ENCODE measurements around the gene RGS9. TPM values are rescaled to one million over a fixed set of nuclear protein-coding genes. Genes with fewer than 3 reads are reported as not detected.

RGS9 gene
- polyA plus RNA-seq, 3 donors: 0.86 to 4.5 (median 0.92) TPM

GRCh38 chr17:65227637-65228036 lies 90.5 kb downstream of the RGS9 start:
- WGBS, 3 donors: 44 to 68% (median 58%) methylated on average over 4 of the region's 4 CpGs
- H3K27ac ChIP-seq (ENCODE audit: low read depth, low read length): no peak overlapping the region

GRCh38 chr17:65228287-65228686 lies 91.1 kb downstream of the RGS9 start:
- 66 to 68% (median 68%) methylated on average over 10 of the region's 10 CpGs for WGBS, 3 donors
- H3K27ac ChIP-seq (ENCODE audit: low read depth, low read length): no peak overlapping the region

GRCh38 chr17:65228734-65229620 lies 91.8 kb downstream of the RGS9 start:
- H3K27ac ChIP-seq (ENCODE audit: low read depth, low read length): no peak overlapping the region
- 12 to 51% (median 12%) methylated on average over 12 of the region's 12 CpGs for WGBS, 3 donors

GRCh38 chr17:65229621-65229995 lies 92.4 kb downstream of the RGS9 start:
- H3K27ac ChIP-seq (ENCODE audit: low read depth, low read length): no peak overlapping the region
- WGBS, 3 donors: 89 to 91% (median 90%) methylated on average over 3 of the region's 3 CpGs

DNA sequence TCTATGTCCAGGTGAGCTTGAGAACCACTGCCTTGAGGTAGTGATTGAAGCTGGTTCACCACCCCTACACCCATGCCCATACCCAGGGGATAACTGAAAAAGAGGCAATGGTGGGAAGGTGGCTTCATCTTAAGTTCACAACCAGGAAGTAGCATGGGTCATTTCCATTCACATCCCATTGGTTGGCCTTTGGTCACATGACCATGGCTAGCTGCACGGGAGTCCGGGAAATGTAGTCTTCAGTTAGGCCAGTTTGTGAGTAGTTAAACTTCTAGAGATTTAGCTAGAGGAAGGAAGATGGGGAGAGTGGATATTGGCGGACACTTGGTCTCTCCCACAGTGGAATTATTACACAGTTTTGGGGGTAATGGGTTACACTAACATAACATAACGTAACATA lies 92.9 kb downstream of the RGS9 start:
- no peak overlapping the region for H3K27ac ChIP-seq (ENCODE audit: low read depth, low read length)
- 91 to 96% (median 91%) methylated on average over 4 of the region's 4 CpGs for WGBS, 3 donors

DNA sequence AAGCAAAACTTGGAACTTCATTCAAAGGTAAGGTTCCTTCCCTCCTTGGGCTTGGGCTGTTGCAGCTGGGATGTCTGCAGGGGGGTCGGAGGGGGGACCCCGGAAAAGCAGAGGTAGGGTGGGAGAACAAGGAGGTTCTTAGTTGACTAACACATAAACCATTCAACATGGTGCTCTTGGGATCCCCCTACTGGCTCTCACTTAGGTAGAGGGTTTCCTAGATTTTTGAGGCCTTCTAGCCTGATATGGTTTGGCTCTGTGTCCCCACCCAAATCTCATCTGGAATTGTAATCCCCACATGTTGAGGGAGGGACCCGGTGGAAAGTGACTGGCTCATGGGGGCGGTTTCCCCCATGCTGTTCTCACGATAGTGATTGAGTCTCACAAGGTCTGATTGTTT lies 93.9 kb downstream of the RGS9 start:
- WGBS, 3 donors: 68 to 73% (median 70%) methylated on average over 5 of the region's 5 CpGs
- H3K27ac ChIP-seq (ENCODE audit: low read depth, low read length): no peak overlapping the region

GRCh38 chr17:65231662-65232335 lies 94.6 kb downstream of the RGS9 start:
- 43 to 51% (median 47%) methylated on average over 8 of the region's 8 CpGs for WGBS, 3 donors
- no peak overlapping the region for H3K27ac ChIP-seq (ENCODE audit: low read depth, low read length)

DNA sequence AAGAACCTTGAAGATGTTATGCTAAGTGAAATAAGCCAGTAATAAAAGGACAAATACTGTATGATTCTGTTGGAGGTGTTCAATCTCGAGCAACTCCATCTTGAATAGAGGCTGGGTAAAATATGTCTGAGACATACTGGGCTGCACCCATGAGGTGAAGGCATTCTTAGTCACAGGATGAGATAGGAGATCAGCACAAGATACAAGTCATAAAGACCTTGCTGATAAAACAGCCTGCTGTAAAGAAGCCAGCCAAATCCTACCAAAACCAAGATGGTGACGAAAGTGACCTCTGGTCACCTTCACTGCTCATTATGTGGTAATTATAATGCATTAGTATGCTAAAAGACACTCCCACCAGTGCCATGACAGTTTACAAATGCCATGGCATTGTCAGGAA lies 98.1 kb downstream of the RGS9 start:
- no peak overlapping the region for H3K27ac ChIP-seq (ENCODE audit: low read depth, low read length)
- 76 to 81% (median 81%) methylated on average over 2 of the region's 2 CpGs for WGBS, 3 donors

DNA sequence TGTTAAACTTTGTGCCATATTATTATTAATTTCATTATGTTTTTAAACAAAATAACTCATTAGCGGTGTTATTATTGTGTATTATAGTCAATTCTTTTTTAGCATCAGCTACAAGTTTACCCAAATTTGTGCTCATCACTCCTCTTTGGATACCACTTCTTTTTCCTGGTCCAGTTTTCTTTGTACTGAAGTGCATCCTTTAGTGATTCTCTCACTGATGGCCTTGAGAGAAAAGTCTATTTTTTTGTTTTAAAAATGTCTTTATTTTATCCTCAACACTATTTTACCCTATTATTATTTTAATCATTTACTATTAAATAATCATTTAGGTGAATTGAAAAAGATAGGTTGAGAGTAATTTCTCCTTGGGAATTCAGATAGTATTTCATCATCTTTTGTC lies 99.2 kb downstream of the RGS9 start:
- WGBS, 3 donors: 50 to 65% (median 63%) methylated on average over 1 of the region's 1 CpG

GRCh38 chr17:65243838-65244625 lies 106.9 kb downstream of the RGS9 start:
- no peak overlapping the region for H3K27ac ChIP-seq (ENCODE audit: low read depth, low read length)
- 45 to 50% (median 49%) methylated on average over 9 of the region's 9 CpGs for WGBS, 3 donors

More for the DNA sequence above, 99.2 kb downstream of the RGS9 start:
- no peak overlapping the region for H3K27ac ChIP-seq (ENCODE audit: low read depth, low read length)

- no peak overlapping the region for H3K27ac ChIP-seq (ENCODE audit: low read depth, low read length)
- 40 to 62% (median 51%) methylated on average over 4 of the region's 4 CpGs for WGBS, 3 donors
Measured at GRCh38 chr17:65246252-65246651, 109.1 kb downstream of the RGS9 start.

DNA sequence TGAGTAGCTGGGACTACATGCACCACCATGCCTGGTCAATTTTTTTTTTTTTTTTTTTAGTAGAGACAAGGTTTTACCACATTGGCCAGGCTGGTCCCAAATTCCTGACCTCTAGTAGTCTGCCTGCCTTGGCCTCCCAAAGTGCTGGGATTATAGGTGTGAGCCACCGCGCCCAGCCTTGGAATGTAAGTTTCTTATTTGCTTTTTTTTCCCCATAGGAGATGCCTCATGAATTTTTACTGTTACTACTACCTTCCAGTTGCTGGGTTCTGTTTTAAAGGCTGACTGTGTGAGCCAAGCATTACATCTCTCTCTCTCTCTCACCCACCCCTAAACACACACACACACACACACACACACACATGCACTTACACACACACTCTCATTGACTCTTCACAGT lies 112.6 kb downstream of the RGS9 start:
- no peak overlapping the region for H3K27ac ChIP-seq (ENCODE audit: low read depth, low read length)
- 92 to 100% (median 98%) methylated on average over 2 of the region's 2 CpGs for WGBS, 3 donors

GRCh38 chr17:65254166-65254565 lies 117.0 kb downstream of the RGS9 start:
- 33 to 58% (median 57%) methylated on average over 1 of the region's 1 CpG for WGBS, 3 donors
- H3K27ac ChIP-seq (ENCODE audit: low read depth, low read length): no peak overlapping the region

- 75 to 77% (median 76%) methylated on average over 4 to 5 of the region's 5 CpGs for WGBS, 3 donors
- no peak overlapping the region for H3K27ac ChIP-seq (ENCODE audit: low read depth, low read length)
Measured at GRCh38 chr17:65259281-65259680, 122.1 kb downstream of the RGS9 start.

DNA sequence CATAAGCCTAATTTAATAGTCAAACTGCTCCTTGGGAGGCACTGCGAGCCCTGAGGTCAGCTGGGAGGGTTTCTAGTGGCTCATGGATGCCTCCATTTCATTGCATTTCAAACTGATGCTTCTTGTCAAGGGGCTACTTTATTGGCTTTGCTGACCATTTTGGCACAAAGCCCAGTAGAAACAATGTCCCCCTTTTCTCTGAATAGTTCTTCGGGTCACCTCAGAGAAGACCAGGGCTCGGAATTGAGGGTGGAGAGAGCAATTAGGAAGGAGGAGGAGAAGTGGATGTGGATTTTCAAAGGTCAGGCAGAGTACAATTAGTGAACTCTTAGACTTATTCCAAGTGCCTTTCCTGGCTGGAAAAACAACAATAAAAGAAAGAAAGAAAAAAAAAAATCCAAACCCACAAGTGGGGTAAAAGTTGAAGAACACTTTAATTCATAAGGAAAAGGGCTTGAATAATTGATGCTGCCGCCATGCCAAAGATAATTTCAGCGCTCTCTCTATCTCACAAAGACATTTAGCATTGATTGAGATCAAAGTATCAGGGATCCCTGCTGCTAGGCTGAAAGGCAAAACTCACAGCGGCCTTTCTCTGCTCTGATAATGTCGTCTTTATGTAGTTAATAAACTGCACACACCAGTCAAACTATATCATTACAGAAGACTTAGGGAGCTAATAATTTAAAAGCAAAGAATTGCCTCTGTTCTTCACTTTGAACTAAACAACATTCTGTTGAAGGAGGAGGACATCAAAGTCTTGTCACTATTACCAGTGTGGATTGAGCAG lies 122.7 kb downstream of the RGS9 start:
- WGBS, 3 donors: 50 to 82% (median 77%) methylated on average over 7 of the region's 7 CpGs

DNA sequence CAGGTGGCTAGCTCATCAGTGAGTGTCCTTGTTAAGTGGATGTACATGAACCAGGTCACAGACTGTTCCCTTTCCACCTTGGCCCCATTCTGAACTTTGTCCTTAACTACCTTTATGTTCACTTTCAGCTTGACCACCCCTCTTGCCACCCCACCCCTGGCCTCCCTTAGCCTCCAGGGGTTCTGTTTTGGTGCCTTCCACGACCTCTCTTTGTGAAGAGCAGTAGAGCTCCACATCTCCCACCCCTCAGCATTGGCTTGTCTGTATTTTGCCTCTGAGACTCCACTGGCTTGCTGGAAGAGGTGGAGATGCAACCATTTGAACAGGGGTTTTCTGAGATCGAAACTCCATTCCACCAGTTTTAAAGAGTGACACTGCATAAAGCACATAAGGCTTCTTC lies 123.5 kb downstream of the RGS9 start:
- no peak overlapping the region for H3K27ac ChIP-seq (ENCODE audit: low read depth, low read length)
- 70 to 82% (median 75%) methylated on average over 2 of the region's 2 CpGs for WGBS, 3 donors

More for the DNA sequence above, 122.7 kb downstream of the RGS9 start:
- no peak overlapping the region for H3K27ac ChIP-seq (ENCODE audit: low read depth, low read length)

DNA sequence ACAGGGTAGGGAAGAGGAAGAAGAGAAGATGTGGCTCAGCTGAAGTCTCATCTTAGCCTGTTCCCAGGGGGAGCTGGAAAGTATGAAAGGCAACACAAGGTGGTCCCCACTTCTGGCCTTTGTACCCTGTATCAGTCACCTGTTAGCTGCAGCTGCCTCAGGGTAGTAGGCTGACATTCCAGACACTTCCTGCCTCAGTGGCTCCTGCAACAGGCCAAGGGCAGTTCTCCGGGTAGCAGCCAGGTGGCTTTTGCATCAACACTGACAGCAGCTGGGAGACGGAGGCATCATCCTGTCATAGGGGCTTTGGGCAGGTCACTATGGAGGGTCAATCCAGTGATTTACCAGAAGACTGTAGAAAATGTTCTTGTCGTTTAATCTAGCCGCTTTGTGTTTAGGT lies 124.0 kb downstream of the RGS9 start:
- 68 to 77% (median 75%) methylated on average over 4 of the region's 4 CpGs for WGBS, 3 donors
- H3K27ac ChIP-seq (ENCODE audit: low read depth, low read length): no peak overlapping the region

Measured in adipose tissue (tissue), 3 donors.